ENCODE data around the gene CDKN2B.

Gene CDKN2B

GRCh38 chr9:22036866-22037626 is 27.9 kb upstream of the CDKN2B start:
- DNase-seq (ENCODE audit: low read depth): no peak
- no peak for TF ChIP-seq CTCF (IDR thresholded peaks at IDR 0.05; ENCODE audit: control insufficient read depth, extremely low read depth, insufficient read depth)

GRCh38 chr9:22035591-22036011 is 26.5 kb upstream of the CDKN2B start:
- no peak overlapping the region for H3K4me3 ChIP-seq (ENCODE audit: low read depth, low read length)
- no peak for TF ChIP-seq CTCF (IDR thresholded peaks at IDR 0.05; ENCODE audit: control insufficient read depth, extremely low read depth, insufficient read depth)
- no peak for DNase-seq (ENCODE audit: low read depth)

More at GRCh38 chr9:22036866-22037626, 27.9 kb upstream of the CDKN2B start:
- no peak overlapping the region for H3K4me3 ChIP-seq (ENCODE audit: low read depth, low read length)

GRCh38 chr9:22033012-22033630 is 24.0 kb upstream of the CDKN2B start:
- DNase-seq (ENCODE audit: low read depth): no peak
- TF ChIP-seq CTCF (IDR thresholded peaks at IDR 0.05; ENCODE audit: control insufficient read depth, extremely low read depth, insufficient read depth): no peak
- H3K4me3 ChIP-seq (ENCODE audit: low read depth, low read length): no peak overlapping the region

GRCh38 chr9:22031655-22032411 is 22.7 kb upstream of the CDKN2B start:
- no peak overlapping the region for H3K4me3 ChIP-seq (ENCODE audit: low read depth, low read length)
- DNase-seq (ENCODE audit: low read depth): no peak
- no peak for TF ChIP-seq CTCF (IDR thresholded peaks at IDR 0.05; ENCODE audit: control insufficient read depth, extremely low read depth, insufficient read depth)

- no peak for TF ChIP-seq CTCF (IDR thresholded peaks at IDR 0.05; ENCODE audit: control insufficient read depth, extremely low read depth, insufficient read depth)
These were observed 21.0 kb upstream of the CDKN2B start for GRCh38 chr9:22030101-22030598.

GRCh38 chr9:22029231-22029630 is 20.1 kb upstream of the CDKN2B start:
- no peak overlapping the region for H3K4me3 ChIP-seq (ENCODE audit: low read depth, low read length)
- DNase-seq (ENCODE audit: low read depth): no peak
- TF ChIP-seq CTCF (IDR thresholded peaks at IDR 0.05; ENCODE audit: control insufficient read depth, extremely low read depth, insufficient read depth): no peak

More at GRCh38 chr9:22030101-22030598, 21.0 kb upstream of the CDKN2B start:
- DNase-seq (ENCODE audit: low read depth): no peak
- no peak overlapping the region for H3K4me3 ChIP-seq (ENCODE audit: low read depth, low read length)

All from LNCaP clone FGC (cell line).